ENCODE data around the gene ZDHHC20.
"Not testable (repeated sequence)": the region's sequence is repeated elsewhere in the genome, so short reads cannot be mapped to it uniquely, and the experiment has no call there.

GRCh38 chr13:21410453-21410852 is 48.6 kb downstream of the ZDHHC20 start:
- TF ChIP-seq EZH2 (IDR thresholded peaks at IDR 0.05); RAD21 (IDR thresholded peaks at IDR 0.05; ENCODE audit: low read depth); POLR2AphosphoS5 (IDR thresholded peaks at IDR 0.05; ENCODE audit: low read depth, low read length); MAX (IDR thresholded peaks at IDR 0.05); POLR2A (IDR thresholded peaks at IDR 0.05; ENCODE audit: borderline replicate concordance, extremely low read depth, insufficient read depth, insufficient read length); CTCF (IDR thresholded peaks at IDR 0.05 in 2 of 3, conservative IDR thresholded peaks at IDR 0.05 in 1 of 3; ENCODE audit: borderline replicate concordance in 1 of 3, insufficient read depth in 1 of 3, low read depth in 2 of 3, low read length in 2 of 3); JUND (IDR thresholded peaks at IDR 0.05); CEBPB (IDR thresholded peaks at IDR 0.05; ENCODE audit: low read depth); EZH2phosphoT487 (IDR thresholded peaks at IDR 0.05; ENCODE audit: borderline replicate concordance); ZBTB33 (IDR thresholded peaks at IDR 0.05; ENCODE audit: extremely low read depth, insufficient replicate concordance, low read length); REST (IDR thresholded peaks at IDR 0.05; ENCODE audit: low read depth); FOSL1 (IDR thresholded peaks at IDR 0.05; ENCODE audit: low read depth); ZNF274 (IDR thresholded peaks at IDR 0.05; ENCODE audit: low read depth, low read length): not testable (repeated sequence)
